ENCODE results near the gene CEP43.

CEP43 gene

GRCh38 chr6:166999145-166999883 lies at the start of gene CEP43:
Gene CEP43 (plus strand): TSS chr6:166999397. CDS start chr6:166999413, 16 bp downstream.
- DNase-seq: peak; percentile 88

GRCh38 chr6:166949528-166950442 lies 49.4 kb upstream of the CEP43 start:
- no peak for DNase-seq

GRCh38 chr6:166950443-166950821 lies 48.8 kb upstream of the CEP43 start:
- no peak for DNase-seq

- peak; percentile 44 for DNase-seq
Observed at GRCh38 chr6:166950892-166951669, 48.1 kb upstream of the CEP43 start.

GRCh38 chr6:166951670-166952060 lies 47.5 kb upstream of the CEP43 start:
- DNase-seq: no peak

GRCh38 chr6:166952121-166952520 lies 47.1 kb upstream of the CEP43 start:
- no peak for DNase-seq

- DNase-seq: no peak
Observed at GRCh38 chr6:166952567-166953486, 46.4 kb upstream of the CEP43 start.

- DNase-seq: no peak
Observed at GRCh38 chr6:166954118-166954713, 45.0 kb upstream of the CEP43 start.

GRCh38 chr6:166955121-166955864 lies 43.9 kb upstream of the CEP43 start:
- no peak for DNase-seq

GRCh38 chr6:166955865-166956443 lies 43.2 kb upstream of the CEP43 start:
- DNase-seq: peak; percentile 57

GRCh38 chr6:166956444-166957086 lies 42.6 kb upstream of the CEP43 start, which contains the start of gene RNASET2:
Gene RNASET2 (minus strand): TSS chr6:166956550. CDS start chr6:166956182, 368 bp downstream.
- peak; percentile 61 for DNase-seq

GRCh38 chr6:166957087-166957804 lies 42.0 kb upstream of the CEP43 start:
- no peak for DNase-seq

- no peak for DNase-seq
Observed at GRCh38 chr6:166957805-166958076, 41.5 kb upstream of the CEP43 start.

- no peak for DNase-seq
Observed at GRCh38 chr6:166958926-166959861, 40.0 kb upstream of the CEP43 start.

- DNase-seq: no peak
Observed at GRCh38 chr6:166959911-166960608, 39.1 kb upstream of the CEP43 start.

- no peak for DNase-seq
Observed at GRCh38 chr6:166960609-166960978, 38.6 kb upstream of the CEP43 start.

GRCh38 chr6:166966268-166966667 lies 32.9 kb upstream of the CEP43 start:
- DNase-seq: no peak

Data from NCI-H526 treated with DMSO at 0.1 percent for 48 hours (cell line).